Measurements from ENCODE around the gene TRAPPC5. TPM values are rescaled to one million over a fixed set of nuclear protein-coding genes. Genes with fewer than 3 reads are reported as not detected.

TRAPPC5 gene
- total RNA-seq, 1 donor from 2014 or later: 110 TPM

GRCh38 chr19:7670790-7671189, 9.8 kb upstream of the TRAPPC5 start:
- Mint-ChIP-seq H3K4me3 (peak overlapping the region; percentile 64), H3K36me3 (ENCODE audit: low read depth) (no peaks in the 10 kb centered on the region), H3K4me1 (peaks cover 14% of the 10 kb centered on the region), H3K9me3 (no peaks in the 10 kb centered on the region), H3K27ac (no peak overlapping the region), H3K27me3 (peaks cover 40% of the 10 kb centered on the region)
- DNase-seq: no peak
- TF ChIP-seq CTCF (IDR thresholded peaks at IDR 0.05): no peak
- ATAC-seq (ENCODE audit: low read depth): no peak
- ChIA-PET POLR2A (interaction anchor here (0.6 to 1.2 kb wide), 2 partner anchors 8 to 17 kb away, joined by 4 to 9 read pairs; no protein-coding TSS in a partner anchor), CTCF (no interaction called here)
- intact Hi-C loops (cut with micrococcal nuclease): loop anchor here (10.0 kb wide), 1 partner anchor 316 kb away; no protein-coding TSS in a partner anchor

GRCh38 chr19:7672522-7672921, 8.1 kb upstream of the TRAPPC5 start:
- intact Hi-C loops (cut with micrococcal nuclease): loop anchor here (10.0 kb wide), 1 partner anchor 318 kb away; no protein-coding TSS in a partner anchor
- TF ChIP-seq CTCF (IDR thresholded peaks at IDR 0.05): no peak
- ChIA-PET CTCF (interaction anchor here (1.0 kb wide), 1 partner anchor 19 kb away, joined by 3 read pairs; no protein-coding TSS in a partner anchor), POLR2A (no interaction called here)
- Mint-ChIP-seq H3K4me1 (peaks cover 31% of the 10 kb centered on the region), H3K27ac (no peak overlapping the region), H3K27me3 (peaks cover 44% of the 10 kb centered on the region), H3K9me3 (no peaks in the 10 kb centered on the region), H3K4me3 (no peak overlapping the region), H3K36me3 (ENCODE audit: low read depth) (no peaks in the 10 kb centered on the region)
- DNase-seq (no peak), ATAC-seq (ENCODE audit: low read depth) (no peak)

GRCh38 chr19:7674010-7675005, 6.3 kb upstream of the TRAPPC5 start:
- ChIA-PET POLR2A (interaction anchor here (1.0 kb wide), 1 partner anchor 22 kb away, joined by 3 read pairs; no protein-coding TSS in a partner anchor), CTCF (interaction anchor here (1.0 kb wide), 1 partner anchor 22 kb away, joined by 3 read pairs; no protein-coding TSS in a partner anchor)
- intact Hi-C loops (cut with micrococcal nuclease): loop anchor here (10.0 kb wide), 1 partner anchor 320 kb away; no protein-coding TSS in a partner anchor
- peaks cover 43% of the 10 kb centered on the region for H3K27me3 Mint-ChIP-seq
- TF ChIP-seq CTCF (IDR thresholded peaks at IDR 0.05): no peak
- H3K36me3 Mint-ChIP-seq (ENCODE audit: low read depth): no peaks in the 10 kb centered on the region
- H3K27ac Mint-ChIP-seq: no peak overlapping the region
- peaks cover 43% of the 10 kb centered on the region for H3K4me1 Mint-ChIP-seq
- no peak overlapping the region for H3K4me3 Mint-ChIP-seq
- ATAC-seq (ENCODE audit: low read depth) (peak; percentile 16), DNase-seq (no peak)
- no peaks in the 10 kb centered on the region for H3K9me3 Mint-ChIP-seq

GRCh38 chr19:7676376-7676775, 4.3 kb upstream of the TRAPPC5 start:
- POLR2A ChIA-PET: interaction anchor here (1.1 kb wide), 1 partner anchor 143 kb away, joined by 3 read pairs; no protein-coding TSS in a partner anchor
- H3K36me3 Mint-ChIP-seq (ENCODE audit: low read depth): peaks cover 2% of the 10 kb centered on the region
- H3K4me1 Mint-ChIP-seq: peaks cover 46% of the 10 kb centered on the region
- H3K27me3 Mint-ChIP-seq: peaks cover 30% of the 10 kb centered on the region
- no peaks in the 10 kb centered on the region for H3K9me3 Mint-ChIP-seq
- CTCF ChIA-PET: interaction anchor here (0.9 to 3.1 kb wide), 2 partner anchors 108 to 124 kb away, joined by 3 to 29 read pairs; no protein-coding TSS in a partner anchor
- TF ChIP-seq CTCF (IDR thresholded peaks at IDR 0.05): no peak
- no peak for ATAC-seq (ENCODE audit: low read depth)
- DNase-seq: no peak
- peak overlapping the region; percentile 35 for H3K4me3 Mint-ChIP-seq
- H3K27ac Mint-ChIP-seq: no peak overlapping the region
- intact Hi-C loops (cut with micrococcal nuclease): loop anchor here (10.0 kb wide), 1 partner anchor 322 kb away; no protein-coding TSS in a partner anchor
